ENCODE results near the gene RAB31.

DNA sequence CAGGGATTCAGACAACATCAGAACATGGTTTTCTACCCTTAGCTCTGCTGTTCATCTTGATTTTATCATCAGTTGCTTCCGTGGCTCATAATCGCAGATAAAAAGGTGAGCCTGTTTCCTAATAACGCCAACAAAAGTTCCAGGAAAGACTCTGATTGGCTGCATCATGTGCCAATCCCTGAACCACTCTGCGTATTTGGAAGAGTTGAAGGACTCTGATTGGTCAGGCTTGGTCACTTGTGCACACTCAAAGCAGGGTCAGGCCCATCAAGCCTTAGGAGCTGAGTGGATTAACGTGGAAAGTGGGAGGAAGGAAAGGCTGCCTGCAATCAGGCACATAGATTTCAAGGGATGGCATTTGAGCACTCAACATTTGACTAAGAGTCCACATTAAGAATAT, 189.0 kb downstream of the RAB31 start:
- TF ChIP-seq POLR2AphosphoS5 (IDR thresholded peaks at IDR 0.05; ENCODE audit: insufficient read depth in 1 of 2, low read depth in 1 of 2) = no peak
- TF ChIP-seq, protein P1, sequence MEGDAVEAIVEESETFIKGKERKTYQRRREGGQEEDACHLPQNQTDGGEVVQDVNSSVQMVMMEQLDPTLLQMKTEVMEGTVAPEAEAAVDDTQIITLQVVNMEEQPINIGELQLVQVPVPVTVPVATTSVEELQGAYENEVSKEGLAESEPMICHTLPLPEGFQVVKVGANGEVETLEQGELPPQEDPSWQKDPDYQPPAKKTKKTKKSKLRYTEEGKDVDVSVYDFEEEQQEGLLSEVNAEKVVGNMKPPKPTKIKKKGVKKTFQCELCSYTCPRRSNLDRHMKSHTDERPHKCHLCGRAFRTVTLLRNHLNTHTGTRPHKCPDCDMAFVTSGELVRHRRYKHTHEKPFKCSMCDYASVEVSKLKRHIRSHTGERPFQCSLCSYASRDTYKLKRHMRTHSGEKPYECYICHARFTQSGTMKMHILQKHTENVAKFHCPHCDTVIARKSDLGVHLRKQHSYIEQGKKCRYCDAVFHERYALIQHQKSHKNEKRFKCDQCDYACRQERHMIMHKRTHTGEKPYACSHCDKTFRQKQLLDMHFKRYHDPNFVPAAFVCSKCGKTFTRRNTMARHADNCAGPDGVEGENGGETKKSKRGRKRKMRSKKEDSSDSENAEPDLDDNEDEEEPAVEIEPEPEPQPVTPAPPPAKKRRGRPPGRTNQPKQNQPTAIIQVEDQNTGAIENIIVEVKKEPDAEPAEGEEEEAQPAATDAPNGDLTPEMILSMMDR (IDR thresholded peaks at IDR 0.05) = no peak
- no peak for TF ChIP-seq POLR2A (IDR thresholded peaks at IDR 0.05)
